ENCODE measurements around the gene TRABD2B.

The TRABD2B gene

GRCh38 chr1:47795102-47795501 is 202.1 kb downstream of the TRABD2B start:
- no peak for DNase-seq (ENCODE audit: low read depth in 3 of 3)

DNA sequence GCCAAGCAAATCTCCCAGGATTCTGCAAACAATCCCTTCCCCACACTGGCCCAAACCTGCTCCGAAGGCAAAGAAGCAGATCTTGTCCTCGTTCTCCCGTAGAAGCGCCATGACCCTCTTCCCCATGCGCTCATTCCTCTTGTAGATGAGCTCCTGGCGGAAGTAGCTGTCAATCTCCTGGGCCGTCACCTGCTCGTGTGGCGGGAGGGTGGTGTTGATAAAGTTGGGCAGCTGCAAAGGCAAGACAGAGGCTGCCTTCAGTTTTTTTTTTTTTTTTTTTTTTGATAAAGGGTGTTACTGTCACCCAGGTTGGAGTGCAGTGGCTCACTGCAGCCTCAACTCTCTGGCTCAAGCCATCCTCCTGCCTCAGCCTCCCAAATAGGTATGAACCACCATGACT is 202.7 kb downstream of the TRABD2B start:
- DNase-seq (ENCODE audit: low read depth in 3 of 3), result no peak

DNA sequence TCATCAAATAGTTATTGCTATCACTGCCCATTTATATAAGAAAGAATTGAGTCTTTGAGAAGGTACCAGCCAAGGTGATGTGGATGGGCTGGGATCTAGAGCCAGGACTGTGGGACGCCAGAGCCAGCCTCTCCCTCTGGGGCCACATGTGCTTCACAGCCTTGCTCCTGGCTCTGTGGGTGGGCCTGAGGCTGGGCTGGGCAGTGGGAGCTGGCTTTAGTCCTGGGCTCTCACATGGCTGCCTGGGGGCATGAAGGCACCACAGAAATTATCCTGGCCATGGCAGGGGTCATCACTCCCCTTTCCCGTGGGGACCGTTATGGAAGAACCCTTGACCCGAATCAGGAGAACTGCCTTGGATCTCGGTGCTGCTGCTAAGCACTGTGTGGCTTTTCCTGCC is 203.1 kb downstream of the TRABD2B start:
- no peak for DNase-seq (ENCODE audit: low read depth in 3 of 3)

- no peak for DNase-seq (ENCODE audit: low read depth in 3 of 3)
Observed at GRCh38 chr1:47793563-47793962, 203.6 kb downstream of the TRABD2B start.

DNA sequence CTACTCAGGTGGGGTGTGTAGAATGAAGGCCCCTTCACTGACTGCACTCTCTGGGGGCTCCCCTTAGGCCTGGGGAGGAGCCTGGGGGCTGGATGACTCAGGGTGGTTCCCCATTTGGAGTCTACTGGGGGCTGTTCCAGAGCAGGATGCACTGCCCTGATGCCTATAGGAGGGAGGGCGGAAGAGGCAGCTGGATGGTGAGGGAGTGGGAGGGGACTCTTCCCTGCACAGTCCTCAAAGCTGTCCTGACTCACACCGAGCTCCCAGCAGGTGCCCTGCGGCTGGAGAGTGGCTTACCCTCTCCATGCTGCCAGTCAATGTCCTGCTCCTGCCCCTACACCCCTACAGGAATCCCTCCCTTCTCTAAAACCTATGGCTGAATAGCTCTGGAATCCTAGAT is 204.4 kb downstream of the TRABD2B start:
- DNase-seq (ENCODE audit: low read depth in 3 of 3), result no peak

DNA sequence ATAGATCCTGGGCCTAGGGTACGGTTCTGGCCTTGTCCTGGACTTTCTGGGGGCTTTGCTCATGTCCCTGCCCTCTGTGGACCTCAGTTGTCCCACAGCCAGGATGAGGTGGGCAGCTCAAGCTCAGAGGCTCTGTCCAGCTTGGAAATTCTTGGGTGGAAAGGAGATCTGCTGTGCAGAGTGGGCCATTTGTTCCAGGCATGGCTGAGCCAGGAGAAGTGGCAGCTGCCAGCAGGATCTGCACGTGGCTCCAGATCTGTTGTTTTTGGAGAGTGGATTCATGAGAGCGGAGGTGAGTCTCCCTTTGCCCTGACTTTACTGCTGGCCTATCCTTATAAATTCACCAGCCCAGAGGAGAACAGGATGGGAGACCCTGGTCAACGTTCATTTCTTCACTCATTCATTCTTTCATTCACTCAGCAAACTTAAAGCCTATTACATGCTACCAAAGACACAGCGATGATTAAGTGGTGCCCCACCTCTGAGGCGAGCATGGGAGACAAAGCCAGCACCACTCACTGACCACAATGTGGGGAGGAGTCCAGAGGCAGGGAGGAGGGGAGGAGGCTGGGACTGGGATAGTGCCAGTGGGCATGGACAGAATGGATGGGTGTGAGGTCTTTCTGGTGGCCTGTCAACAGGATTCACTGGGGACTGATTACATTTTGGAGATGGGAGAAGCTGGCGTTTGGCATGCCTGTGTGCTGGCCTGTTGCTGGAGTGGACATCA is 205.1 kb downstream of the TRABD2B start:
- no peak for DNase-seq (ENCODE audit: low read depth in 3 of 3)

DNA sequence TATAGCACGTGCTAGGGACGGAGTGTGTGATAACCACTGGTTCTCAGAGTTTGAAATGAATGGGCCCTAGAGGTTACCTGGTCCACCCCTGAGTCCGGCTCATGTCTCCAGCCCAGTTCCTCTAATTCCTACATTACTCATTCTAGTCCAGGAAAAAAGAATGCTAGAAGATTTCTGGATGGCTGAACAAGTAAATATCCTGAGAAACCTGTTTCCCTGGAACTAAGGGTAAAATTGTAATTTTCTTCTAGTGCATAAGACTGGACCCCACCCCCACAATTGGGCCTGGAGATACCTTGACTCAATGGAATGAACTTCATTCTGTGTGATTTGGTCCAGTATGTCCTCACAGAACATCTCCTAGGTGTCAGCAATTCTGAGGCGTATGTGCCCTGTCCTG is 208.4 kb downstream of the TRABD2B start:
- DNase-seq (ENCODE audit: low read depth in 3 of 3), result no peak

DNA sequence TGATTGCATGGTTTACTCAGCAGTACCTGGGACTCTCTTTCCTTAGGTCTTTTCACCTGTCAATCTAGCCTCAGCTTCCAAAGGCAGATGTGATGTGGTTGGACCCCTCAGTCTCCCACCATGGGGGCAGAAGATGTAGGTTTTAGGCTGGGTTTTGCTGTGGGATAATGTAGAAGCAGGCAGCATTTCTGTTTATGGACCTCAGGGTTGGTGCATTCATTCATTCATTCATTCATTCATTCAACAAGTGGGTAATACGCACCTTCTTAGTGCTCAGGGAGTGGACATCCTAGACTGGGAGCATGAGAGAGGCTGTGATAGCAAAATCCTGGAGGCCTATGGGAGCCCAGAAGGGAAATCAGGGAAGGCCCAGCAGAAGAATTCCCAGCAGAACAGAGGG is 209.6 kb downstream of the TRABD2B start:
- DNase-seq (ENCODE audit: low read depth in 3 of 3), result no peak

DNA sequence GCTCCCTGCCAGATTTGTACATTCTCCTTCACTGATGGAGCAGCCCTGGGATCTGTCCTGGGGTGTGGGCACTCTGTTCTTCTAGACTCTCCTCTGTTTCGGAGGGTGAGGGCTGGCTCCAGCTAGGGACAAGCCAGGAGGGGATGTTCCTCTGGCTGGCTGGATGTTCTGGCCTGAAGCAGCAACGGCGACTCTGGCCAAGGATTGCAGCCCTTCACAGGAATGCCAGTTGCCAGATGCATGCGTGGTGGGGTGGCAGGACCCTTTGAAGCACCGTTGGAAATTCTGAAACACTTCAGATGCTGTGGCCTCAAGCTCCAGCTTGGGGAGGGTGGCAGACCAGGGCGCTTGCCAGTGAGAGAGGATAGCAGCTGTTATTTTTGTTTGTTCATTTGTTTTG is 210.9 kb downstream of the TRABD2B start:
- DNase-seq (ENCODE audit: low read depth in 3 of 3), result no peak

GRCh38 chr1:47785561-47786271 is 211.5 kb downstream of the TRABD2B start:
- no peak for DNase-seq (ENCODE audit: low read depth in 3 of 3)

- DNase-seq (ENCODE audit: low read depth in 3 of 3), result no peak
Observed at GRCh38 chr1:47785118-47785517, 212.1 kb downstream of the TRABD2B start.

DNA sequence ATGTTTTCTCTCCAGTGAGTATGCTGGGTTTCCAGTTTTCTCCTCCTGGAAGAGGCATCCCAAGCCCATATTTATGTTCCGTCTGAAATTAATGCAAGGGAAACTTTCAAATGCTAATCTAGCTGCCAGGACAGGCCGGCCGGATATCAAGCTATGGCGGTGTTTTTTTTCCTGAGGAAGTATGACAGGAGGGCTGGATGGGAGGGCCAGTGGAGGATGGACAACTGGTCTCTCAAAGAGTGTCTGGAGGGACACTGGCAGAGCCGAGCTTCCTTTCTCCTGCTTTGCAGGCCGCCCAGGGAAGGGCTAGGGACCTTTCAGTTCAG is 212.7 kb downstream of the TRABD2B start:
- DNase-seq (ENCODE audit: low read depth in 3 of 3), result no peak

GRCh38 chr1:47783638-47784496 is 213.3 kb downstream of the TRABD2B start:
- DNase-seq (ENCODE audit: low read depth in 3 of 3), result no peak

- DNase-seq (ENCODE audit: low read depth in 3 of 3), result no peak
Observed at GRCh38 chr1:47782414-47783166, 214.6 kb downstream of the TRABD2B start.

GRCh38 chr1:47781171-47781959 is 215.8 kb downstream of the TRABD2B start:
- no peak for DNase-seq (ENCODE audit: low read depth in 3 of 3)

DNA sequence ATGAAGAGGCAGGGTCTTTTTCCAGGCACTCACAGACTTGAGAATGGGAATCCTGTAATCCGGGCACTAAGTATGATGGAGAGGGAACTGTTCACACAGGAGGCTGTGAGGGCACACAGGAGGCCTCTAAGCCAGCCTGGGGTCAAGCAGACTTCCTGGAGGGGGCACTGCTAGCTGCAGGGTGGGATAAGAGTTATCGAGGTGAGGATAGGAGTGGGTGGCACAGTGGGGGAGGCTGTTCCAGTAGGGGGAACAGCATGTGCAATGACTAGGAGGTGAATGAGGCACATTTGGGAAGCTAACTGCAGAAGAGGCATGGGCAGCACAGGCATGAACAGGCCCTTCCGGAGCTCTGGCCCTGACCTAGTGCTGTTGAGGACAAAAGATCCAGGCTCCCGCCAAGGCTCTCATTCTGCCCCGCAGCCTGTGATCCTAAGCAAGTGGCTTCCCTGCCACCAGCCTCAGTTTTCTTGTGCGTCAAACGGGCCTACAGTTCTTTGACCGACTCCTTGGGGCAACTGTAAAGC is 216.7 kb downstream of the TRABD2B start:
- no peak for DNase-seq (ENCODE audit: low read depth in 3 of 3)

DNA sequence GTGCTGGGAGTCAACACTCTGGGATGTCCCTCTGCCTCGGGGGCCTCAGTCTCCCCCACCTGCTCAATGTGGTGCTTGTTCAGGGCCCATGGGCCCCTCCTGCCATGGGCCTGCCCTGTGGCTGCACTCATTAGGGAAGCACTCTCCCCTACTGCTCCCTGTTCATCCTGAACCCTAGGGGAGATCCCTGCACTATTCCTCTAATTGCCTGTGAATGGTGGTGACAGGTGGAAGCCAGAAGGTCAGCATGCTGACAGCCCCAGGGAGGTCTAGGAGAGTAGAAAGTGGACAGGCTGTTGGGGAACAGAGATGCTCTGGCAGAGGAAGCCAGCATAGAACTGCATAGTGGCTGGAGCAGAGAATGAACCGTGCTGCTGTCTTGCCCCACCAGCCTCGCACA is 217.6 kb downstream of the TRABD2B start:
- DNase-seq (ENCODE audit: low read depth in 3 of 3), result no peak

GRCh38 chr1:47778280-47778679 is 218.9 kb downstream of the TRABD2B start:
- no peak for DNase-seq (ENCODE audit: low read depth in 3 of 3)

- no peak for DNase-seq (ENCODE audit: low read depth in 3 of 3)
Observed at GRCh38 chr1:47777322-47777721, 219.9 kb downstream of the TRABD2B start.

- DNase-seq (ENCODE audit: low read depth in 3 of 3), result no peak
Observed at GRCh38 chr1:47776667-47777131, 220.5 kb downstream of the TRABD2B start.
